Activated CD4-positive, alpha-beta T cell treated with anti-CD3 and anti-CD28 coated beads for 36 hours (primary cell): Measurements from ENCODE around the gene DNAJA4. TPM values are rescaled to one million over a fixed set of nuclear protein-coding genes. Genes with fewer than 3 reads are reported as not detected.

Experiments used
- ATAC-seq: fragments of 200-7000 bp; cut with Tn5 transposase; one replicate; pipeline ENCODE4 v1.10.0; 2021; ENCODE audit warnings: mild to moderate bottlenecking, moderate library complexity
- CTCF ChIA-PET: fragments of 350-600 bp; sonication (Branson Sonifier 250); formaldehyde crosslinking; loops from one replicate; lab custom pipeline; 2021; ENCODE audit warnings: antibody characterized with exemption; lab: Charles Lee
- POLR2A ChIA-PET: fragments of 350-600 bp; sonication (Branson Sonifier 250); formaldehyde crosslinking; loops from one replicate; lab custom pipeline; 2021; ENCODE audit warnings: antibody characterized with exemption, inconsistent platforms; lab: Charles Lee
- DNase-seq: peaks from one replicate; pipeline ENCODE4 v3.0.0-alpha.2; 2020
- H3K27ac Mint-ChIP-seq: one replicate; pipeline ENCODE4 v1.8.0; 2021; ENCODE audit warnings: mixed read lengths
- H3K27me3 Mint-ChIP-seq: one replicate; pipeline ENCODE4 v1.8.0; 2021; ENCODE audit warnings: mixed read lengths
- H3K36me3 Mint-ChIP-seq: one replicate; pipeline ENCODE4 v1.8.0; 2021; ENCODE audit warnings: low read depth, mixed read lengths
- H3K4me1 Mint-ChIP-seq: one replicate; pipeline ENCODE4 v1.8.0; 2021; ENCODE audit warnings: mixed read lengths
- H3K4me3 Mint-ChIP-seq: one replicate; pipeline ENCODE4 v1.8.0; 2021; ENCODE audit warnings: mild to moderate bottlenecking, moderate library complexity, mixed read lengths
- H3K9me3 Mint-ChIP-seq: one replicate; pipeline ENCODE4 v1.8.0; 2021; ENCODE audit warnings: low read depth, mixed read lengths
- intact Hi-C, 2 experiments: fragments of 100-400 bp; cut with DNase I in 1 of 2; cut with micrococcal nuclease in 1 of 2; formaldehyde crosslinking; loops; one replicate each; pipeline versions ENCODE4 v1.14.2 to v1.15.1; 2022 to 2024; cut with DNase I, micrococcal nuclease
- total RNA-seq, 2 experiments: library from RNA; stranded (reverse); gene quantifications; one replicate each; pipeline ENCODE4 v1.2.3, GENCODE V29; 2021

Gene DNAJA4
- total RNA-seq, 2 experiments from 2014 or later, result 38.6 to 41.5 TPM

DNA sequence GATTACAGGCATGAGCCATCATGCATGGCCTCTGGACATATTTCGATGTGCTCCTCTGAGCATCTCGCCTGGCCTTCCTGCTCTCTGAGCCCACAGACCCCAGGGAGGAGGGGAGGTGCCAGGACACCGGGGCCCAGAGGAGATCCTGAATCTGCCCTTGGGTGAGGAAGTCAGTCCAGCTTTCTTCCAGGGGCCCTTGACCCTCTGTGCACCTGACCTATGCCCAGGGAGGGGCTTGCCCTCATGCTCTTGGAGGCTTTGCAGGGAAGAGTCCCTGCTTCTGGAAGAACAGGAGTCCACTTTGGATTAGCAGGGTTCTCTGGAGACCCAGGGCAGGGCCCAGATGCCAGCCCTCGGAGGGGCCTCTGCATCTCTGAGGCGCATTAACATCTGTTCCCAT, 31.4 kb upstream of the DNAJA4 start:
- Mint-ChIP-seq H3K27ac (no peak overlapping the region), H3K36me3 (no peaks in the 10 kb centered on the region), H3K9me3 (no peaks in the 10 kb centered on the region), H3K4me3 (no peak overlapping the region), H3K4me1 (no peaks in the 10 kb centered on the region), H3K27me3 (peaks cover 9% of the 10 kb centered on the region)
- ATAC-seq (no peak), DNase-seq (no peak)
- ChIA-PET CTCF (no interaction called here), POLR2A (no interaction called here)
- intact Hi-C loops, result no loop called here

DNA sequence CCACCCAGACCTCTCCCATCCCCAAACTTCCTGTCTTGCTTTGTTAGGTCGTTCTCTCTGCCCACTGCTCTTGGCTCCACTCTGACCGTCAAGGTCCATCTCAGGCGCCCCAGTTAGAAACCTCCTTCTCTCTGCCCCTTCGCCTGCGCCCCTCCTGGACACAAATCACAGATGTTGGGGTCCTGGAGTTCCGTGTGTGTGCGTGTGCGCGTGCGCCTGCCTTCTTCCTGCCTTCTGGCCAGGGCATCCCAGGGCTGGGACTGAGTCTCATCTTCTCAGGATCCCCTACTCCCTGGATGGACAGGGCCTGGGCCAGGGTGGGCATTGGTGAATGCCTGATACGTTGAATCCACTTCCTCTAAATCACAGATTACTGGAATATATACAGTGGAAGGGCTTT, 30.9 kb upstream of the DNAJA4 start:
- Mint-ChIP-seq H3K4me3 (no peak overlapping the region), H3K27me3 (peaks cover 9% of the 10 kb centered on the region), H3K27ac (no peak overlapping the region), H3K36me3 (no peaks in the 10 kb centered on the region), H3K4me1 (no peaks in the 10 kb centered on the region), H3K9me3 (no peaks in the 10 kb centered on the region)
- DNase-seq (no peak), ATAC-seq (no peak)
- intact Hi-C loops, result no loop called here
- ChIA-PET POLR2A (no interaction called here), CTCF (no interaction called here)

DNA sequence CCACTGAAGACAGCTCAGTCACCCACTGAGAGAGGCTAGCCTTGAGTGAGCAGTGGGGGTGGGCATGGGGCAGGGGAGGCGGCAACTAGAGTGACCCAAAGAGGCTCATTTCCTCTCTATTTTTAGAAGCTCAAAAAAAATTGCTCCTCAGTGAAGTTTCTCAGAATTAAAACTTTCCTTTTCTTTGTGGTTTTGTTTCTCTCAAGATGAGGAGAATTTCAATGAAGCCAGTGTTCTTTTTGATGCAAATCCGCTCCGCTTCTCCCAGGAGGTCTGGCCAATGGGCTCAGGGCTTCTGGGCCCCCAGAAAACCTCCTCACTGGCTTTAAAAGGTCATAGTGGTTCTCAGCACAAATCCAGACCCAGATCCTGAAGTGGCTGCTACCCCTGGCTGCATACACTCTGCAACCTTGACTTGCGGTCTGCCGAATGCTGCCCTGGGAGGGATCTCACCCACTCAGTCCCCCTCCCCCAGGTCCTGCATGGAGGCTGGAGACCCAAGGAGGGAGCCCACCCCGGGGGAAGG, 29.8 kb upstream of the DNAJA4 start, which contains the start of gene ACSBG1:
TSS of gene ACSBG1 (minus strand) at position 51 of the 526 bp plus-strand sequence. CDS start 64 bp downstream, outside the sequence.
- Mint-ChIP-seq H3K36me3 (no peaks in the 10 kb centered on the region), H3K27ac (no peak within 1 kb of the TSS), H3K27me3 (peaks cover 9% of the 10 kb centered on the region), H3K9me3 (no peaks in the 10 kb centered on the region), H3K4me3 (no peak within 1 kb of the TSS), H3K4me1 (no peaks in the 10 kb centered on the region)
- intact Hi-C loops, result no loop called here
- ATAC-seq, result no peak
- DNase-seq, result no peak
- CTCF ChIA-PET, result interaction anchor here (0.6 kb wide), 1 partner anchor 633 kb away, joined by 3 read pairs; no protein-coding TSS in a partner anchor
- POLR2A ChIA-PET, result no interaction called here

DNA sequence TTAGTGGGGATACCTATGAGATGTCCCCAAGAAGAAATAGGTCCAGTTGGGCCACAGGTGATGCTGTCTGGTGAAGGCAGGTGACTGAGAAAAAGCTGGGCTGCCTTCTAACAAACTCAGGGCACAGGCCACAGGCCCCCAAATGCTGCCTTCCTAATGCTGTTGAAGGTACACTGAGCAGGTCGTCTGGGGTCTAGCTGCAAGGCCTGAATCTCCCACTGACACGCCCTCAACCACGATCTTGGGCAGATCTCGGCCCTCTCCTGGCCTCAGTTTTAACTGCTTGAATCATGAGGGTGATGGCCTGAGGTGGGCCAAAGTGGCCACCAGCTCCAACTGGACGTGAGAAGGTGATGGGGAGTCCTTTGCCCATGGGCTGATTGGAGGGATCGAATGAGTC, 27.9 kb upstream of the DNAJA4 start:
- no peak overlapping the region for H3K27ac Mint-ChIP-seq
- ATAC-seq (no peak), DNase-seq (no peak)
- H3K4me1 Mint-ChIP-seq, result no peaks in the 10 kb centered on the region
- H3K4me3 Mint-ChIP-seq, result no peak overlapping the region
- peaks cover 9% of the 10 kb centered on the region for H3K27me3 Mint-ChIP-seq
- ChIA-PET POLR2A (no interaction called here), CTCF (interaction anchor here (1.3 kb wide), 1 partner anchor 9 kb away, joined by 3 read pairs; no protein-coding TSS in a partner anchor)
- no peaks in the 10 kb centered on the region for H3K9me3 Mint-ChIP-seq
- intact Hi-C loops, result no loop called here
- no peaks in the 10 kb centered on the region for H3K36me3 Mint-ChIP-seq

DNA sequence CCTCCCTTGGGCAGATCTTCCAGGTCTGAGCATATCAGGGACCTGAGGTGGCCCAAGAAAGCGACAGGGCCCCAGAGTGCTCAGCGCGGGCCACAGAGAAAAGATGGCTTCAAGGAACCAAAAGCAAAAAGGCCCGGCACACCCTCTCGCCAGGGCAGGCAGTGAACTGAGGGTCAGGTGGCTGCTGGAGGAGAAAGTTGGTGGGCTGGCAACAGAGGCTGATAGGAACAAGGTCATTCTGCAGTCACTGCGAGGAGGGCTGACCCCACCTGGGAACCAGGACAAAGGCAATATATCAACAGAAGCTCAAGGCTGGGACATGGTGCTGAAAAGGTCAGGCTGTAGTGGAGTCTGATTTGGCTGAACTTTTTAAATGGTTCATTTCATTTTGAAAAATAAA, 27.2 kb upstream of the DNAJA4 start:
- H3K4me3 Mint-ChIP-seq, result no peak overlapping the region
- H3K9me3 Mint-ChIP-seq, result no peaks in the 10 kb centered on the region
- DNase-seq, result no peak
- intact Hi-C loops, result no loop called here
- peaks cover 9% of the 10 kb centered on the region for H3K27me3 Mint-ChIP-seq
- no peak overlapping the region for H3K27ac Mint-ChIP-seq
- ATAC-seq, result no peak
- H3K4me1 Mint-ChIP-seq, result no peaks in the 10 kb centered on the region
- H3K36me3 Mint-ChIP-seq, result no peaks in the 10 kb centered on the region
- ChIA-PET POLR2A (no interaction called here), CTCF (interaction anchor here (1.3 kb wide), 1 partner anchor 10 kb away, joined by 3 read pairs; no protein-coding TSS in a partner anchor)

DNA sequence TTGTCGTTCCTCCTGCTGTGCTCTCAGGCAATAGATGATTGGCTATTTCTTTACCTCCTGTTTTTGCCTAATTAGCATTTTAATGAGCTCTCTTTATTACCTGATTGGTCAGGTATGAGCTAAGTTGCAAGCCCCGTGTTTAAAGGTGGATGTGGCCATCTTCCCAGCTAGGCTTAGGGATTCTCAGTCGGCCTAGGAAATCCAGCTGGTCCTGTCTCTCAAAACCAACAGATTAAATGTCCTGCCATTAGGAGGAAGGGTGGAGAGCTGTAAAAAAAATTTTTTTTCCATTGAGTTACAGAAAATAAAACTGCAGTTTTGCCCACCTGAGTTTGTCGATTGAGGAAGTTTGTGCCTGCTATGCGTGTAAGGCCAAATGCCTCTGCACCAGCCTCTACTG, 24.6 kb upstream of the DNAJA4 start:
- no peaks in the 10 kb centered on the region for H3K4me1 Mint-ChIP-seq
- CTCF ChIA-PET, result interaction anchor here (0.5 to 5.1 kb wide), 36 partner anchors 13 to 1091 kb away, joined by 3 to 123 read pairs (median 4); partner anchors contain the start of genes CIB2 and IDH3A
- peaks cover 2% of the 10 kb centered on the region for H3K27me3 Mint-ChIP-seq
- H3K9me3 Mint-ChIP-seq, result no peaks in the 10 kb centered on the region
- ATAC-seq, result no peak
- H3K36me3 Mint-ChIP-seq, result no peaks in the 10 kb centered on the region
- DNase-seq, result no peak
- POLR2A ChIA-PET, result no interaction called here
- H3K4me3 Mint-ChIP-seq, result no peak overlapping the region
- intact Hi-C loops, result loop anchor here (2.0 to 5.0 kb wide), 3 partner anchors 113 to 329 kb away; no protein-coding TSS in a partner anchor
- H3K27ac Mint-ChIP-seq, result no peak overlapping the region

DNA sequence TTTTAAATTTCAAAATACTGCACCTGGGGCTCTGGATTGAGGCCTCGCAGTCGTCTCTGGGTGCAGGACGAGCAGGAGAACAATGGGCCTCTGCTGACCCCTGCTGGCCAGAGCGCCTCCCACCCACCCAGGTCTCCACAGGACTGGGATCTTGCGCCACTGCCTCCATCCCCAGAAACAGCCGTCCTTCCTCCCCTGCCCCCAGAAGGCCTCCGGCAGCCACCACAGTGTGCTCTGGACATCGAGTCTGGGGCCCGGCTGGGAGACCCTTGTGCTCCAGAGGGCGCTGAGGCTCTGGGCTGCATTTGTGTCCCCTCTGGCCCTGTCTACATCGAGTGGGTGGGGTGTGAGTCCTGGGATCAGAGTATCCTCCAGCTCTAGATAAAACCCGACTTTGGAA, 23.3 kb upstream of the DNAJA4 start:
- H3K9me3 Mint-ChIP-seq, result no peaks in the 10 kb centered on the region
- H3K27ac Mint-ChIP-seq, result no peak overlapping the region
- ChIA-PET CTCF (interaction anchor here (0.5 to 5.1 kb wide), 38 partner anchors 9 to 1227 kb away, joined by 3 to 123 read pairs (median 5); partner anchors contain the start of genes CIB2 and IDH3A), POLR2A (interaction anchor here (0.9 kb wide), 1 partner anchor 15 kb away, joined by 5 read pairs; no protein-coding TSS in a partner anchor)
- H3K4me3 Mint-ChIP-seq, result no peak overlapping the region
- H3K27me3 Mint-ChIP-seq, result no peaks in the 10 kb centered on the region
- ATAC-seq, result peak; percentile 96
- H3K36me3 Mint-ChIP-seq, result no peaks in the 10 kb centered on the region
- intact Hi-C loops, result loop anchor here (1.0 to 5.0 kb wide), 9 partner anchors 46 to 331 kb away; partner anchors contain the start of gene CIB2 (in 1 of the 2)
- H3K4me1 Mint-ChIP-seq, result no peaks in the 10 kb centered on the region
- peak; percentile 93 for DNase-seq

DNA sequence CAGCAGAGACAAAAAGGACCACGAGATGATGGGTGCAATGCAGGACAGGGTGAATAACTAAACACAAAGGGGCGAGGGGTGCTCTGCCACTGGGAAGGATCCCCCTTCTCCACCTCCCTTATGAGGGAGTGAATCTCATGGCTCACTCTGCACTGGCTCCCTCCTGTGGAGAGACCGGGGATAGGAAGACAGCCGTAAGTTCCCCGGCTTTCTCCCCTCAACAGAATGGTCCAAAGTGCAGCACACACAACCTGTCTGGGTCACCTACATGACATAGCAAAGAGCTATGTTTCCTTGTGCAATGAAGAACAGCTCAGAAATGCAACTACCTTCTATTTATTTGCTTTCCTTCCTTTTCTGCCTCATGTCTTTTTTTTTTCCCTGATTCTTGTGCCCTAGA, 22.2 kb upstream of the DNAJA4 start:
- Mint-ChIP-seq H3K27me3 (no peaks in the 10 kb centered on the region), H3K36me3 (no peaks in the 10 kb centered on the region), H3K4me1 (no peaks in the 10 kb centered on the region), H3K27ac (no peak overlapping the region), H3K4me3 (no peak overlapping the region), H3K9me3 (no peaks in the 10 kb centered on the region)
- ATAC-seq (no peak), DNase-seq (peak; percentile 62)
- CTCF ChIA-PET, result interaction anchor here (0.6 to 5.1 kb wide), 11 partner anchors 14 to 448 kb away, joined by 3 to 123 read pairs (median 4); partner anchors contain the start of gene CIB2
- POLR2A ChIA-PET, result interaction anchor here (0.9 kb wide), 1 partner anchor 16 kb away, joined by 5 read pairs; no protein-coding TSS in a partner anchor
- intact Hi-C loops, result loop anchor here in 1 of 2 experiments (5.0 kb wide), 1 partner anchor 115 kb away; no protein-coding TSS in a partner anchor

DNA sequence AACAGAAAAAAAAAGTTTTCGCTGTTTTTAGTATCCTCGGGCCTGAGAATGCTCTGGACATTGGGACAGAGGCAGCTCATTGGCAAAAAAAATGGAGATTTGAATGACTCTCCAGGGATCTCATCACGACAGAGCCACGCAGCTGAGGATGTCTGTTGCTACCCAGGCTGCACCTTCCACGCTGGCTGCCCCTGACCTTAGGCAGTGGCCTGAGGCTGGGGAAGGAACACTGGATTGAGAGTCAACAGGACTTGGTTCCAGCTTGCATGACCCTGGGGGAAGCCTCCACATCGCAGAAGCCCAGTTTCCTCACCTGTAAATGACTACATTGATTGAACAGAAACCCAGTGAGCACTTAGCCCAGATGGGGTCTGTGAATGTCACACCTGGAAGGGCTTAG, 21.3 kb upstream of the DNAJA4 start:
- ATAC-seq (no peak), DNase-seq (no peak)
- no peak overlapping the region for H3K4me3 Mint-ChIP-seq
- ChIA-PET CTCF (interaction anchor here (0.9 to 5.1 kb wide), 5 partner anchors 13 to 249 kb away, joined by 3 to 123 read pairs (median 16); partner anchors contain the start of gene CIB2), POLR2A (no interaction called here)
- H3K36me3 Mint-ChIP-seq, result no peaks in the 10 kb centered on the region
- no peaks in the 10 kb centered on the region for H3K9me3 Mint-ChIP-seq
- no peaks in the 10 kb centered on the region for H3K4me1 Mint-ChIP-seq
- intact Hi-C loops, result loop anchor here in 1 of 2 experiments (5.0 kb wide), 1 partner anchor 116 kb away; no protein-coding TSS in a partner anchor
- no peak overlapping the region for H3K27ac Mint-ChIP-seq
- H3K27me3 Mint-ChIP-seq, result no peaks in the 10 kb centered on the region

DNA sequence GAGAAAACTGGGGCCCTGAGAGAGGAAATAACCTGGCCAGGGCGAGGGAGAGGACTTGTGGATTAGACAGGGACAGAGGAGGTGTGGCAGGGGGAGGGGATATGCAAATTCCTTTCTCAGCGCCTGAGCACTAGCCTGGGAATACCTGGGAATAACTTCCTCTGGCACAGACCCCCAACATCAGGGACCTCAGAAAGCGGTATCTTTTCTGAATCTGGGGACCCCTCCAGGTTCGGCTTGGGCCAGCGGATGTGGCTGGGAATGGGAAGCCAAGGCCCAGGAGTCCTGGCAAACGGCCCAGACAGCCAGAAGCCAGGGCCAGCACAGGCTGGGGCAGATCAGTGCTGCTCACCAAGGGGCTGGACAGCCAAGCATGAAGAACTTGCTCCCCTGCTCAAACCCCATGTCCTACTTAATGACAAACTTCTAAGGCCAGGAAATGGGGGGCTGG, 20.8 kb upstream of the DNAJA4 start:
- H3K27ac Mint-ChIP-seq, result no peak overlapping the region
- POLR2A ChIA-PET, result no interaction called here

DNA sequence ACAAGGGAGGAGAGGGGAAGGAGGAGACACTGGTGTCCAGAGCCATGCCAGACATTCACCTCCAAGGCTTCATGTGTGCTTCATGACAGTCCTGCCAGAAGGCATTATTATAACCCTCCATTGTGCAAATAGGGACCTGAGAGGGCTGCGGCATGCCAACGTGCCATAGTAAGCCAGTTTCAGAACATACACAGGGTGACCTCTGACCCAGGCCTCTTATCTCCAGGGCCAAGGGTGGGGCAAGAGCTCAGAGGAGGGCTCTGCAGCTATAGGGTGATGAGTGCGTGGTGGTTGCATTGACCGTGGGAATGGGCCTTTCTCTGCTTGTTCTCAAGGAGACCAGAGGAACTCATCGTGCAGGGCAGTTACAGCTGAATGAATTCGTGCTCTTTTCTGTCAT, 20.3 kb upstream of the DNAJA4 start:
- Mint-ChIP-seq H3K27me3 (no peaks in the 10 kb centered on the region), H3K9me3 (no peaks in the 10 kb centered on the region), H3K4me1 (no peaks in the 10 kb centered on the region), H3K27ac (no peak overlapping the region), H3K36me3 (no peaks in the 10 kb centered on the region), H3K4me3 (no peak overlapping the region)
- ATAC-seq, result no peak
- DNase-seq, result no peak
- ChIA-PET POLR2A (interaction anchor here (0.6 kb wide), 1 partner anchor 197 kb away, joined by 3 read pairs; no protein-coding TSS in a partner anchor), CTCF (interaction anchor here (0.5 to 1.6 kb wide), 3 partner anchors 202 to 285 kb away, joined by 3 to 5 read pairs (median 4); no protein-coding TSS in a partner anchor)
- intact Hi-C loops, result loop anchor here in 1 of 2 experiments (5.0 kb wide), 1 partner anchor 117 kb away; no protein-coding TSS in a partner anchor

More for the DNA sequence above, 20.8 kb upstream of the DNAJA4 start:
- Mint-ChIP-seq H3K27me3 (no peaks in the 10 kb centered on the region), H3K4me1 (no peaks in the 10 kb centered on the region), H3K36me3 (no peaks in the 10 kb centered on the region), H3K9me3 (no peaks in the 10 kb centered on the region), H3K4me3 (no peak overlapping the region)
- DNase-seq, result no peak
- intact Hi-C loops, result loop anchor here in 1 of 2 experiments (5.0 kb wide), 1 partner anchor 116 kb away; no protein-coding TSS in a partner anchor
- CTCF ChIA-PET, result no interaction called here
- ATAC-seq, result no peak
